Right lobe of liver (tissue), 6 donors: ENCODE measurements around the gene RNPEP. TPM values are rescaled to one million over a fixed set of nuclear protein-coding genes. Genes with fewer than 3 reads are reported as not detected.

ENCODE experiments used
- ATAC-seq, 4 donors: fragments of 200-7000 bp; cut with Tn5 transposase; one replicate each; pipeline ENCODE4 v1.9.1; 2020; ENCODE audit warnings: mild to moderate bottlenecking in 4 of 4, moderate library complexity in 4 of 4
- DNase-seq, 3 donors: peaks; one replicate each; pipeline ENCODE4 v3.0.0-alpha.2; 2020
- H3K27ac ChIP-seq, 3 donors: fragments of 200-600 bp; one replicate each; pipeline ENCODE4 v1.8.0; 2022
- H3K27me3 ChIP-seq, 2 donors: fragments of 200-600 bp; one replicate each; pipeline ENCODE4 v1.8.0; 2022
- H3K36me3 ChIP-seq, 4 donors: fragments of 200-600 bp; sonication (generic) in 1 of 4; one replicate each; pipeline versions ENCODE4 v1.5.1 to v1.8.0; 2017 to 2022; ENCODE audit warnings: control low read depth in 1 of 4
- H3K4me1 ChIP-seq, 4 donors: fragments of 200-600 bp; sonication (generic) in 1 of 4; one replicate each; pipeline versions ENCODE4 v1.5.1 to v1.8.0; 2017 to 2022; ENCODE audit warnings: control low read depth in 1 of 4
- H3K4me3 ChIP-seq, 3 donors: fragments of 200-600 bp; one replicate each; pipeline ENCODE4 v1.8.0; 2022
- H3K9me3 ChIP-seq, 4 donors: fragments of 200-600 bp; sonication (generic) in 1 of 4; one replicate each; pipeline versions ENCODE4 v1.5.1 to v1.8.0; 2017 to 2022; ENCODE audit warnings: control low read depth in 1 of 4
- POLR2A ChIP-seq: fragments of 450-650 bp; IDR thresholded peaks from one replicate; pipeline ENCODE4 v1.6.1; 2017; ENCODE audit warnings: antibody characterized with exemption, mild to moderate bottlenecking
- WGBS: methylation state at CpG from one replicate; pipeline ENCODE4 v1.1.6; 2018; ENCODE audit warnings: low coverage, low lambda C conversion rate; ENCODE audit not compliant: insufficient coverage; ENCODE audit errors: missing lambda C conversion rate; 5-methylcytosine and 5-hydroxymethylcytosine counted together
- intact Hi-C, 2 donors: fragments of 100-400 bp; cut with DNase I; formaldehyde crosslinking; loops; one replicate each; pipeline versions ENCODE4 v1.11.2 to v1.14.1; 2022
- total RNA-seq, 6 experiments: library from RNA; depleted of rRNA in 2 of 6; stranded (reverse); fragments of >200 nt in 2 of 6; fragmentation: NEBNext Ultra II Directional in 3 of 6; extraction: Animal tissue kit (Norgen Biotek cat#: 25700) in 3 of 6; gene quantifications; one replicate each; pipeline versions ENCODE4 v1.1.0 to v1.2.4, GENCODE V29; 2016 to 2023
- TF ChIP-seq, protein P1 (sequence below), 4 donors: fragments of 200-600 bp in 3 of 4; fragments of 450-650 bp in 1 of 4; IDR thresholded peaks; one replicate each; pipeline versions ENCODE4 v1.5.1 to v1.8.0; 2016 to 2022; ENCODE audit warnings: antibody characterized with exemption in 4 of 4, mild to moderate bottlenecking in 2 of 4
- donor health status: DM: no; HTN: yes; CAD: no.
- donor health status: DM: no; HTN: no; CAD: no.
- donor health status: DM: no; HTN: no; CAD: no.
- donor health status: DM: no; HTN: yes; CAD: no.
- donor health status: DM: no; HTN: yes; CAD: no.

Gene RNPEP
- total RNA-seq, 6 experiments from 2014 or later: 28.9 to 51.5 (median 41.3) TPM

DNA sequence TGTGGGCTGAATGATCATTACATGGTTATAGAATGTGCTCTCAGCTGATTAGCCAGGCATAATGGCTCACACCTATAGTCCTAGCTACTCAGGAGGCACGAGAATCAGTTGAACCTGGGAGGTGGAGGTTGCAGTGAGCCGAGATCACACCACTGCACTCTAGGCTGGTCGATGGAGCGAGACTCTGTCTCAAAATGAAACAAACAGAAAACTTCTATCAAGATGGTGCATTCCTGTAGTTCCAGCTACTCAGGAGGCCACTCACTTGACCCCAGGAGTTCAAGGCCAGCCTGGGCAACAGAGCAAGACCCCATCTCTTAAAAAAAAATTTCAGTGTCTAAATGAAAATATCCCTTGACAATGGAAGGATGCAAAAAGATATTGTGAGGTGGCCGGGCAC lies 16.3 kb upstream of the RNPEP start:
- Histone ChIP-seq H3K4me1 (no peaks in the 10 kb centered on the region), H3K9me3 (no peaks in the 10 kb centered on the region), H3K27ac (no peak overlapping the region), H3K27me3 (no peaks in the 10 kb centered on the region), H3K4me3 (no peak overlapping the region), H3K36me3 (peaks cover 7 to 93% (median 41%) of the 10 kb centered on the region in 4 donors)
- 88% methylated on average over 4 of the region's 5 CpGs for WGBS
- DNase-seq (no peak), ATAC-seq (no peak)
- no peak for TF ChIP-seq POLR2A
- TF ChIP-seq, protein P1, sequence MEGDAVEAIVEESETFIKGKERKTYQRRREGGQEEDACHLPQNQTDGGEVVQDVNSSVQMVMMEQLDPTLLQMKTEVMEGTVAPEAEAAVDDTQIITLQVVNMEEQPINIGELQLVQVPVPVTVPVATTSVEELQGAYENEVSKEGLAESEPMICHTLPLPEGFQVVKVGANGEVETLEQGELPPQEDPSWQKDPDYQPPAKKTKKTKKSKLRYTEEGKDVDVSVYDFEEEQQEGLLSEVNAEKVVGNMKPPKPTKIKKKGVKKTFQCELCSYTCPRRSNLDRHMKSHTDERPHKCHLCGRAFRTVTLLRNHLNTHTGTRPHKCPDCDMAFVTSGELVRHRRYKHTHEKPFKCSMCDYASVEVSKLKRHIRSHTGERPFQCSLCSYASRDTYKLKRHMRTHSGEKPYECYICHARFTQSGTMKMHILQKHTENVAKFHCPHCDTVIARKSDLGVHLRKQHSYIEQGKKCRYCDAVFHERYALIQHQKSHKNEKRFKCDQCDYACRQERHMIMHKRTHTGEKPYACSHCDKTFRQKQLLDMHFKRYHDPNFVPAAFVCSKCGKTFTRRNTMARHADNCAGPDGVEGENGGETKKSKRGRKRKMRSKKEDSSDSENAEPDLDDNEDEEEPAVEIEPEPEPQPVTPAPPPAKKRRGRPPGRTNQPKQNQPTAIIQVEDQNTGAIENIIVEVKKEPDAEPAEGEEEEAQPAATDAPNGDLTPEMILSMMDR (IDR thresholded peaks at IDR 0.05): no peak
- intact Hi-C loops: no loop called here

DNA sequence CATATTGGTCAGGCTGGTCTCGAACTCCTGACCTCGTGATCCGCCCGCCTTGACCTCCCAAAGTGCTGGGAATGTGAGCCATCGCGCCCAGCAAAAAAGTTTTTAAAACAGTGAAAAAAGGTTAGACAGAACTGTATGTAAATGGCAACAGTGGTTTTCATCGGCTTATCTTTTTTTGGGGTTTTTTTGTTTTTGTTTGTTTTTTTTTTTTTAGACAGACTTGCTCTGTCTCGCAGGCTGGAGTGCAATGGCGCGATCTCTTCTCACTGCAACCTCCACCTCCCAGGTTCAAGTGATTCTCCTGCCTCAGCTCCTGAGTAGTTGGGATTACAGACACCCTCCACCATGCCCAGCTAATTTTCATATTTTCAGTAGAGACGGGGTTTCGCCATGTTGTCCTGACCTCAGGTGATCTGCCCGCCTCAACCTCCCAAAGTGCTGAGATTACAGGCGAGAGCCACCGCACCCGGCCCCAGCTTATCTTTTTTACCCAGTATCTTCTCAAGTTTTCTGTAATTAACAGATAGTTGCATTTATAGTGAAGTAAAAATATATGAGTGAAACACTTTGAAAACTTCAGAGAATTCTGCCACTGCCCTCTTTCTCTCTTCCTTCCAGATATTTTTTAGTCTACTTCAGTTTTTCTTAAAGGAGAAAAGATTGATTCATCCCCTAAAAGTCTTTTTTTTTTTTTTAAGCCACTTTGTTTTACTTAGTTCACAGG lies 14.1 kb upstream of the RNPEP start:
- no peak for ATAC-seq
- no peaks in the 10 kb centered on the region for H3K4me1 ChIP-seq
- 83% methylated on average over 16 of the region's 16 CpGs for WGBS
- no peaks in the 10 kb centered on the region for H3K9me3 ChIP-seq
- intact Hi-C loops: no loop called here
- peaks cover 7 to 72% (median 29%) of the 10 kb centered on the region in 4 donors for H3K36me3 ChIP-seq
- no peaks in the 10 kb centered on the region for H3K27me3 ChIP-seq
- DNase-seq: no peak
- H3K27ac ChIP-seq: no peak overlapping the region
- TF ChIP-seq POLR2A: no peak
- TF ChIP-seq, protein P1 (IDR thresholded peaks at IDR 0.05): no peak
- H3K4me3 ChIP-seq: no peak overlapping the region

DNA sequence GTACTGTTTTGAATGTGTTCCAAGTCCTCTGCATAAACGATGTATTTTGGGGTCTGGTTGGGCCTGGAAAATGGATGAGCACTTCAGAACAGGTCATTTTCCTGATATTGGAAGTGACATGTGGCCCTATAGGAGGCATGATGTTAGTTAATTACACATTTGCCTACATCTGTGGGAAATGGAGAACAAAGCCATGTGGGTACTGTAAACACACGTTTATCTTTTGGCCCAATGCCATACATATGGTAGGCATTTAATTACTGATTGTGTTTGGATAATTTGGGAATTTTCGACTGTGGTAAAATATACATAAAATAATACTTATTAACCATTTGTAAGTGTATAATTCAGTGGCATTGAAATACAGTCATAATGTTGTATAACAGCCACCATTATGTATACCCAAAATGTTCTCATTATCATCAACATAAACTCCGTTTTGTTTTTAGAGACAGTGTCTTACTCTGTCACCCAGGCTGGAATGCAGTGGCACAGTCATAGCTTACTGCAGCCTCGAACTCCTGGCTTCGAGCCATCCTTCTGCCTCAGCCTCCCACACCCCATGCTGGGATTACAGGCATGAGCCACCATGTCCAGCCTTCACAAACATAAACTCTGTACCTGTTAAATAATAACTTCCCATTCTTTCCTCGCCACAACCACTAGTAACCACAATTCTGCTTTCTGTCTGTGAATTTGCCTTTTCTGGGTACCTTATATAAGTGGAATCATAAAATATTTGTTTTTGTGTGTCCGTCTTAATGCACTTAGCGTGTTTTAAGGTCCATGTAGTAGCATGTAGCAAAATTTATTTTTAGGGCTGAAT lies 11.9 kb upstream of the RNPEP start:
- WGBS: 47% methylated on average over 9 of the region's 9 CpGs
- H3K4me3 ChIP-seq: no peak overlapping the region
- TF ChIP-seq POLR2A: no peak
- H3K36me3 ChIP-seq: peaks cover 0 to 50% (median 18%) of the 10 kb centered on the region in 4 donors
- ATAC-seq (peak in 1 of 4 donors; percentile 36), DNase-seq (no peak)
- intact Hi-C loops: loop anchor here (5.0 to 10.0 kb wide), 2 partner anchors 73 to 76 kb away; no protein-coding TSS in a partner anchor
- no peaks in the 10 kb centered on the region for H3K9me3 ChIP-seq
- no peak overlapping the region for H3K27ac ChIP-seq
- H3K4me1 ChIP-seq: no peaks in the 10 kb centered on the region
- no peaks in the 10 kb centered on the region for H3K27me3 ChIP-seq

DNA sequence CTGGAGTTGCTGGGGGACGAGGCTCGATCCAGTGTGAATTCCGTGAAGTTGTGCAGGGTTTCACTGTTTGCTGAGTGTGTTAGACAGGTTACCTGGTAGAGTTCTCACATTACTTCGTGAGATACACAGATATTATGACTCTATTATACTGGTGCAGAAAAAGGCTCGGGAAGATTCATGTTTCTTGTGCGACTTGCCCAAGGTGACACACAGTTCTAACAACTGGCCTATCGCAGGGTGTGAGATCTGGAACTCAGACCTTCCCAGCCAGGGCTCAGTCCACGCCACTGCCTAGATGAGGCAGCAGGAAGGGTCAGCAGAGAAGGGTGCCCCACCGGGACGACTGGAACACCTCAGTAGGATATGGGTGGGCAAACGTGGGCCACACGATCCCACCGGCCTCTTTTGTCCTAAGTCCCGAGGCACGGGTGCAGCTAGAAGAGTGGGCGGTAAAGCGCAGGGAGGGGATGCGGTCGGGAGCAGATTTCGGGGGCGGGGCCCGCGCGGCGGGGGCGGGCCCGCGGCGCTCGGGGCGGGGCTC lies 296 bp upstream of the RNPEP start:
- no peak for TF ChIP-seq POLR2A
- H3K9me3 ChIP-seq: no peaks in the 10 kb centered on the region
- H3K4me1 ChIP-seq: peaks cover 0 to 15% (median 0%) of the 10 kb centered on the region in 4 donors
- H3K4me3 ChIP-seq: peak overlapping the region; percentile 87 to 99 (median 95)
- H3K27ac ChIP-seq: peak overlapping the region in 1 of 3 donors; percentile 96
- H3K27me3 ChIP-seq: no peaks in the 10 kb centered on the region
- DNase-seq (peak in 2 of 3 donors; percentile 81), ATAC-seq (peak in 2 of 4 donors; percentile 2 to 12)
- H3K36me3 ChIP-seq: no peaks in the 10 kb centered on the region
- 25% methylated on average over 8 of the region's 31 CpGs for WGBS
- intact Hi-C loops: no loop called here

DNA sequence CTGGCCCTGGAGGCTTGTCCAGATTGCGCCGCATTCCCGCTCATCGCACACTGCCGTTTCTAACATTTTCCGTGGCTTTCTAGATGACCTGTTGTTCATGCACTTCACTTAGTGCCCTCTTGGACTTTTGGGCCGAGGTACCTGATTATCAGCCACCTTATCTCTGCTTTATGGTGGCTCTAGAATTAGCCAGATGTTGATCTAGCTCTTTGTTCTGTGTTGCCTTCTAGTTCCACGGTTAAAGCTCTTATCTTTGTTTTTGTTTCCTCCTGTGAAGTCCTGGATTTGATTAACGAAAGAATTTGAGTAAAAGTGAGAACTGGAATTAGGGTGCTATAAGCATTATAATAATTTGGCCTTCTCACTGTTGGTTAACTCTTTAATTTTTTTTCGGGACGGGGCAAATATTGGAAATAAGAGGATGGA lies 945 bp downstream of the RNPEP start:
- no peaks in the 10 kb centered on the region for H3K27me3 ChIP-seq
- no peak for ATAC-seq
- H3K27ac ChIP-seq: peak overlapping the region; percentile 90 to 96 (median 92)
- H3K36me3 ChIP-seq: no peaks in the 10 kb centered on the region
- WGBS: 3% methylated on average over 11 of the region's 11 CpGs
- peak overlapping the region; percentile 87 to 99 (median 95) for H3K4me3 ChIP-seq
- intact Hi-C loops: no loop called here
- H3K4me1 ChIP-seq: peaks cover 0 to 15% (median 0%) of the 10 kb centered on the region in 4 donors
- no peak for DNase-seq
- TF ChIP-seq, protein P1 (IDR thresholded peaks at IDR 0.05): peak in 1 of 4 donors; percentile 4
- TF ChIP-seq POLR2A: no peak
- H3K9me3 ChIP-seq: no peaks in the 10 kb centered on the region
